Inferior parietal cortex (tissue), 1 donor: ENCODE data around the gene ZFP3.
A peak's percentile ranks its signal among the peaks of the same experiment; 100 is the strongest.
"Not testable (repeated sequence)": the region's sequence is repeated elsewhere in the genome, so short reads cannot be mapped to it uniquely, and the experiment has no call there.

Experiments
- DNase-seq: peaks from one replicate; pipeline ENCODE4 v3.0.0-alpha.2; 2016; ENCODE audit errors: extremely low spot score

Gene ZFP3

GRCh38 chr17:5124896-5125295, 46.6 kb downstream of the ZFP3 start:
- not testable (repeated sequence) for DNase-seq

GRCh38 chr17:5126719-5127488, 48.6 kb downstream of the ZFP3 start:
- no peak for DNase-seq

GRCh38 chr17:5127910-5128309, 49.6 kb downstream of the ZFP3 start:
- DNase-seq: no peak

- DNase-seq: not testable (repeated sequence)
Observed at GRCh38 chr17:5128387-5128786, 50.1 kb downstream of the ZFP3 start.

GRCh38 chr17:5128905-5129535, 50.8 kb downstream of the ZFP3 start:
- DNase-seq: no peak

- not testable (repeated sequence) for DNase-seq
Observed at GRCh38 chr17:5129770-5130169, 51.5 kb downstream of the ZFP3 start.

GRCh38 chr17:5130261-5130660, 52.0 kb downstream of the ZFP3 start:
- not testable (repeated sequence) for DNase-seq

GRCh38 chr17:5130687-5131086, 52.4 kb downstream of the ZFP3 start:
- DNase-seq: not testable (repeated sequence)

GRCh38 chr17:5131146-5131715, 53.0 kb downstream of the ZFP3 start:
- DNase-seq: no peak

GRCh38 chr17:5131799-5132502, 53.7 kb downstream of the ZFP3 start:
- not testable (repeated sequence) for DNase-seq

- not testable (repeated sequence) for DNase-seq
Observed at GRCh38 chr17:5132503-5133225, 54.4 kb downstream of the ZFP3 start.

- DNase-seq: no peak
Observed at GRCh38 chr17:5133311-5133710, 55.0 kb downstream of the ZFP3 start.

GRCh38 chr17:5133961-5134360, 55.7 kb downstream of the ZFP3 start:
- DNase-seq: not testable (repeated sequence)

GRCh38 chr17:5134571-5134970, 56.3 kb downstream of the ZFP3 start:
- not testable (repeated sequence) for DNase-seq

GRCh38 chr17:5135131-5135712, 57.0 kb downstream of the ZFP3 start:
- DNase-seq: peak; percentile 11

- DNase-seq: no peak
Observed at GRCh38 chr17:5135726-5136579, 57.7 kb downstream of the ZFP3 start.

- DNase-seq: not testable (repeated sequence)
Observed at GRCh38 chr17:5136580-5137412, 58.5 kb downstream of the ZFP3 start.

GRCh38 chr17:5137511-5138197, 59.4 kb downstream of the ZFP3 start:
- DNase-seq: not testable (repeated sequence)

GRCh38 chr17:5138198-5138544, 59.9 kb downstream of the ZFP3 start:
- DNase-seq: not testable (repeated sequence)
